GM18870 (cell line): Measurements from ENCODE around the gene NOP53.
"Not testable (repeated sequence)": the region's sequence is repeated elsewhere in the genome, so short reads cannot be mapped to it uniquely, and the experiment has no call there.

Experiments
- ATAC-seq: cut with Tn5 transposase; IDR thresholded peaks from one replicate; pipeline ENCODE4 v1.9.1; 2021; ENCODE audit warnings: moderate library complexity; ENCODE audit not compliant: unreplicated experiment

NOP53 gene

GRCh38 chr19:47803148-47803547 is 57.8 kb downstream of the NOP53 start:
- not testable (repeated sequence) for ATAC-seq

GRCh38 chr19:47803671-47804070 is 58.3 kb downstream of the NOP53 start:
- not testable (repeated sequence) for ATAC-seq

DNA sequence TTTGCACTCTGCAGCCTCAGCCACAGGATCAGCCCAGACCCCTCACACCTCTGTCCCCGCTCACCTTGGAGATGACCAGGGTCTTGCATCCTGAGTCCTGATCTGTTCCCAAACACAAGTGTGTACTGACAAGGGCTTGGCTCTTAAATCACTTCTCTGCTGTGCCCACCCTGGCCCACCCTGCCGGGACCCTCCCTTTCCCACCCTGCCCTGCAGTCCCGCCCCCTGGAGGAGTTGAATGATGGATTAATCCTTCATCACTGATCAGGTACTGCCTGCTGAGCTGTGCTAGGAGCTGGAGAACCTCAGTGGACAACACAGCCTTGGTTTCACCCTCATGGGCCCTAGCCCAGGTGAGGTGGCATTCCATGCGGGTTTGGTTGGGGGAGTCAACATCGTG is 59.1 kb downstream of the NOP53 start, which contains the start of gene TPRX1:
TSS of gene TPRX1 (minus strand) at position 101 of the 400 bp plus-strand sequence. CDS start at position 89, 12 bp downstream.
- ATAC-seq: not testable (repeated sequence)

DNA sequence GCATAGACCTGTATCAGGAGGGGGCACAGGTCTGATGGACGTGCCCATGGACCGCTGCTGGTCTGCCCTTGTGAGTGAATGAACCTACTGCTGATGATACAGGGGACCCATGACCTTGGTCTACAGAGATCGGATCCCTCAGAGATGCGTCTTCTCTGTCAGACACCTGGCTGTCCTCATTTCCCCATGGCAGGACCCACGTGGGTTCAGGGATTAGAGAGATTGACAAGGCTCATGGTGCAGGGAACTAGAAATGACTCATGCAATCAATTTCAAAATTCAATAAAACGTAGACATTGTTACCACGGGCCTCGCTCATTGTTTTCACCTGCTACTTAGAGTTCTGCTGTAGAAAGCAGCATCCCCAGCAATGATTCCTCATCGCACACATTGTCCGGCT is 60.0 kb downstream of the NOP53 start:
- ATAC-seq: no peak

DNA sequence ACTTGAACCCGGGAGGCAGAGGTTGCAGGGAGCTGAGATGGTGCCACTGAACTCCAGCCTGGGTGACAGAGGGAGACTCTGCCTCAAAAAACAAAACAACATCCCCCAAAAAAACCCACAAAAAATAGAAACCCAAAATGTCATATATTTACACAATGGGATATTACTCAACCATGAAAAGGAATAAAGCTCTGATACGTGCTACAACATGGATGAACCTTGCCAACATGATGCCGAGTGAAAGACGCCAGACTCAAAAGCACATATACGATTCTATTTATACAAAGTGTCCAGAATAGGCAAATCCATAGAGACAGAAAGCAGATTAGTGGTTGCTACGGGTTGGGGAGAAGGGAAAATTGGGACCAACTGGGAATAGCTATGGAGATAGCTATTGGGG is 61.1 kb downstream of the NOP53 start:
- no peak for ATAC-seq
